Left lobe of liver (tissue), 2 donors: ENCODE measurements around the gene CAMTA1. TPM values are rescaled to one million over a fixed set of nuclear protein-coding genes. Genes with fewer than 3 reads are reported as not detected.
"Not testable (repeated sequence)": the region's sequence is repeated elsewhere in the genome, so short reads cannot be mapped to it uniquely, and the experiment has no call there.

ENCODE experiments used
- ATAC-seq: fragments of 200-7000 bp; cut with Tn5 transposase; one replicate; pipeline ENCODE4 v1.9.1; 2020; ENCODE audit warnings: mild to moderate bottlenecking, moderate library complexity
- DNase-seq: peaks from one replicate; pipeline ENCODE4 v3.0.0-alpha.2; 2020; ENCODE audit warnings: low spot score
- total RNA-seq: library from RNA; stranded (reverse); gene quantifications from one replicate; pipeline ENCODE4 v1.2.1, GENCODE V29; 2021
- donor health status: DM: no; HTN: no; CAD: no; lungs with moderate emphysema.
- donor health status: DM: no; HTN: yes; CAD: no.

The CAMTA1 gene
- 33.6 TPM for total RNA-seq

- no peak for DNase-seq
- ATAC-seq = peak; percentile 81
Measured at GRCh38 chr1:6785318-6785727, at the start of gene CAMTA1. TSS of gene CAMTA1 (plus strand) at chr1:6785454. CDS start at chr1:6785531, 77 bp downstream.

- DNase-seq (no peak), ATAC-seq (no peak)
Measured at GRCh38 chr1:6738987-6739676, 46.1 kb upstream of the CAMTA1 start.

GRCh38 chr1:6742676-6743188 is 42.5 kb upstream of the CAMTA1 start:
- ATAC-seq, DNase-seq: not testable (repeated sequence)

- DNase-seq (no peak), ATAC-seq (peak; percentile 59)
Measured at GRCh38 chr1:6743189-6744101, 41.8 kb upstream of the CAMTA1 start.

GRCh38 chr1:6745073-6745472 is 40.2 kb upstream of the CAMTA1 start:
- DNase-seq = no peak
- ATAC-seq = no peak

- no peak for ATAC-seq
- DNase-seq = no peak
Measured at GRCh38 chr1:6747674-6748073, 37.6 kb upstream of the CAMTA1 start.

- no peak for ATAC-seq
- no peak for DNase-seq
Measured at GRCh38 chr1:6750490-6750889, 34.8 kb upstream of the CAMTA1 start.

GRCh38 chr1:6753320-6754140 is 31.7 kb upstream of the CAMTA1 start:
- ATAC-seq = no peak

GRCh38 chr1:6756457-6756856 is 28.8 kb upstream of the CAMTA1 start:
- DNase-seq (no peak), ATAC-seq (no peak)

More at GRCh38 chr1:6753320-6754140, 31.7 kb upstream of the CAMTA1 start:
- no peak for DNase-seq

- ATAC-seq (no peak), DNase-seq (no peak)
Measured at GRCh38 chr1:6757719-6758435, 27.4 kb upstream of the CAMTA1 start.

GRCh38 chr1:6761196-6761737 is 24.0 kb upstream of the CAMTA1 start:
- ATAC-seq (peak; percentile 78), DNase-seq (peak; percentile 58)

- DNase-seq (peak; percentile 53), ATAC-seq (peak; percentile 74)
Measured at GRCh38 chr1:6762060-6762459, 23.2 kb upstream of the CAMTA1 start.

GRCh38 chr1:6770751-6771440 is 14.4 kb upstream of the CAMTA1 start:
- DNase-seq (no peak), ATAC-seq (no peak)

GRCh38 chr1:6771441-6771769 is 13.8 kb upstream of the CAMTA1 start:
- no peak for DNase-seq
- ATAC-seq = no peak

- no peak for DNase-seq
- no peak for ATAC-seq
Measured at GRCh38 chr1:6774381-6774780, 10.9 kb upstream of the CAMTA1 start.

- no peak for ATAC-seq
Measured at GRCh38 chr1:6775261-6776043, 9.8 kb upstream of the CAMTA1 start.

GRCh38 chr1:6776389-6776788 is 8.9 kb upstream of the CAMTA1 start:
- ATAC-seq (no peak), DNase-seq (no peak)

More at GRCh38 chr1:6775261-6776043, 9.8 kb upstream of the CAMTA1 start:
- no peak for DNase-seq

- ATAC-seq (no peak), DNase-seq (no peak)
Measured at GRCh38 chr1:6776895-6777294, 8.4 kb upstream of the CAMTA1 start.

- ATAC-seq (no peak), DNase-seq (no peak)
Measured at GRCh38 chr1:6777813-6778212, 7.4 kb upstream of the CAMTA1 start.
